ENCODE data around the gene ATP9B. TPM values are rescaled to one million over a fixed set of nuclear protein-coding genes. Genes with fewer than 3 reads are reported as not detected.

The ATP9B gene
- total RNA-seq, 1 experiment from 2014 or later: 20.9 TPM

- no peak for DNase-seq
- H3K36me3 Mint-ChIP-seq (ENCODE audit: insufficient read depth in 1 of 3, low read depth in 3 of 3): peaks cover 15 to 20% (median 17%) of the 10 kb centered on the region in 3 experiments
- H3K27ac Mint-ChIP-seq: peak overlapping the region in 1 of 3 experiments; percentile 7; a peak in 2 of 7 replicates
- no peak overlapping the region for H3K9ac ChIP-seq (ENCODE audit: extremely low read depth, insufficient read length, low read length)
- H3K9me3 ChIP-seq (ENCODE audit: control insufficient read depth, low read depth, low read length): no peaks in the 10 kb centered on the region
- no peak overlapping the region for H4K5ac ChIP-seq (ENCODE audit: insufficient read length, low read depth, low read length)
- no peak overlapping the region for H2BK5ac ChIP-seq (ENCODE audit: insufficient read length, low read length)
- H2AFZ ChIP-seq (ENCODE audit: low read length): no peak overlapping the region
- H2BK20ac ChIP-seq (ENCODE audit: low read depth, low read length, poor library complexity, severe bottlenecking): no peak overlapping the region
- H3K27me3 ChIP-seq (ENCODE audit: insufficient read depth, low read length): no peaks in the 10 kb centered on the region
- no peaks in the 10 kb centered on the region for H3K23me2 ChIP-seq (ENCODE audit: insufficient read length, low read depth, low read length, poor library complexity, severe bottlenecking)
- H2AK5ac ChIP-seq (ENCODE audit: insufficient read length, low read length): no peak overlapping the region
- no peak for TF ChIP-seq CTCF (conservative IDR thresholded peaks at IDR 0.05)
- no peak overlapping the region for H2BK120ac ChIP-seq (ENCODE audit: low read depth, low read length, poor library complexity, severe bottlenecking)
- H3K4me1 Mint-ChIP-seq: no peaks in the 10 kb centered on the region
- no peak overlapping the region for H3K4me3 Mint-ChIP-seq
- no peaks in the 10 kb centered on the region for H3K79me2 ChIP-seq (ENCODE audit: insufficient read depth, low read length)
- peaks cover 2 to 3% of the 10 kb centered on the region in 2 experiments; a peak in 2 of 5 replicates for H3K9me3 Mint-ChIP-seq
- H3K14ac ChIP-seq (ENCODE audit: insufficient read depth, low read length): no peak overlapping the region
- H3K4me2 ChIP-seq (ENCODE audit: insufficient read depth, insufficient read length, low read length): no peak overlapping the region
- WGBS (ENCODE audit: extremely low coverage, insufficient read length, low lambda C conversion rate): no CpG with 5 or more reads among the region's 3 CpGs
- H3T11ph ChIP-seq (ENCODE audit: low read length): no peak overlapping the region
- H3K4ac ChIP-seq (ENCODE audit: low read depth, low read length): no peak overlapping the region
- H3K56ac ChIP-seq (ENCODE audit: insufficient read length, low read depth, low read length): no peak overlapping the region
- H3K27ac ChIP-seq (ENCODE audit: insufficient read length, low read depth, low read length): no peak overlapping the region
- no peaks in the 10 kb centered on the region for H3K79me1 ChIP-seq (ENCODE audit: insufficient read depth, low read depth, low read length, poor library complexity, severe bottlenecking)
- H3K4me1 ChIP-seq (ENCODE audit: insufficient read depth, low read length): no peaks in the 10 kb centered on the region
- no peak overlapping the region for H3K18ac ChIP-seq (ENCODE audit: insufficient read length, low read depth, low read length)
- H3K23ac ChIP-seq (ENCODE audit: insufficient read length, low read depth, low read length): no peak overlapping the region
- H4K91ac ChIP-seq (ENCODE audit: insufficient read length, low read depth, low read length): no peak overlapping the region
- no peak overlapping the region for H4K8ac ChIP-seq (replicated peaks; ENCODE audit: insufficient read length, low read depth, low read length)
- H4K20me1 ChIP-seq (ENCODE audit: control insufficient read depth, insufficient read depth, insufficient read length): no peaks in the 10 kb centered on the region
- H2BK12ac ChIP-seq (ENCODE audit: insufficient read length, low read depth, low read length): no peak overlapping the region
- H3K27me3 Mint-ChIP-seq (ENCODE audit: low read depth): no peaks in the 10 kb centered on the region
- H2BK15ac ChIP-seq (ENCODE audit: low read depth, low read length): no peak overlapping the region
Observed at GRCh38 chr18:79117385-79117784, 48.2 kb downstream of the ATP9B start.
